LNCAP (cell line): Measurements from ENCODE around the gene TMEM256.

Experiments
- TF ChIP-seq, protein P1 (sequence below): fragments of 450-650 bp; IDR thresholded peaks from 2 replicates; pipeline ENCODE4 v1.5.1; 2017; ENCODE audit warnings: mild to moderate bottlenecking

TMEM256 gene

DNA sequence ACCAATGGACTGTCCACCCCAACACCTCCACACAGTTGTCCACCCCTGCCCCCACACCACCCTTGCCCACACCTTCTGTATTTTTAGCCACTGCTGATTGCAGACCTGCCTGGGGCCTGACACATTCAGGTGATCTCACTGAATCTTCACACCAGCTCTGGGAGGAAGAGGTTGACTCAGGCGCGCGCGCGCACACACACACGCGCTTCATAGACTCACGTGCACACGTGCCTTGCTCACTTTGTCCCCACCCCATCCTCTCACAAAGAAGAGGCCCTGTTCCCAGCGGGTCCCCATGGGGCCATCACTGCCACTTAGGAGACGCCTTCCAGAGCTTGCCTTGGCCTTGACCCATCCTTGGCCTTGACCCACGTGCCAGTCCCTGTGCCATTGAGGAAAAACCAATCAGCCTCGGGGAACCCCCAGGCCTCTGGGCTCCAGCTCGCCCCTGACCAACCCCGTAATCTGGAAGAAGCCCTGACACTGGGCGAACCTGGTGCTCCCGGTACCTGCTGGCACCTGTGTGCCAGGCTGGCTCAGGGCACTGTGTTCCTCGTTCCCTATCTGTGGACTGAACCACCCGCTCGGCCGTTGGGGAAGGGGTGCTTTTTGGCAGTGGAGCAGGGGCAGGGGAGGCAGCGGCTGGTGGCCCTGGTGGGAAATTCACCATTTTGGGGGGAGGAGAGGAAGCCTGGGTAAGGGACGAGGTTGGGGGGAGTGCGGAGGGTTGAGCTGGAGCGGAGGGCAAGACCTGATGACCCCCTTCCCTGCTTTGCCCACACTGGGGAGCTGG lies 6.9 kb upstream of the TMEM256 start:
- TF ChIP-seq, protein P1, sequence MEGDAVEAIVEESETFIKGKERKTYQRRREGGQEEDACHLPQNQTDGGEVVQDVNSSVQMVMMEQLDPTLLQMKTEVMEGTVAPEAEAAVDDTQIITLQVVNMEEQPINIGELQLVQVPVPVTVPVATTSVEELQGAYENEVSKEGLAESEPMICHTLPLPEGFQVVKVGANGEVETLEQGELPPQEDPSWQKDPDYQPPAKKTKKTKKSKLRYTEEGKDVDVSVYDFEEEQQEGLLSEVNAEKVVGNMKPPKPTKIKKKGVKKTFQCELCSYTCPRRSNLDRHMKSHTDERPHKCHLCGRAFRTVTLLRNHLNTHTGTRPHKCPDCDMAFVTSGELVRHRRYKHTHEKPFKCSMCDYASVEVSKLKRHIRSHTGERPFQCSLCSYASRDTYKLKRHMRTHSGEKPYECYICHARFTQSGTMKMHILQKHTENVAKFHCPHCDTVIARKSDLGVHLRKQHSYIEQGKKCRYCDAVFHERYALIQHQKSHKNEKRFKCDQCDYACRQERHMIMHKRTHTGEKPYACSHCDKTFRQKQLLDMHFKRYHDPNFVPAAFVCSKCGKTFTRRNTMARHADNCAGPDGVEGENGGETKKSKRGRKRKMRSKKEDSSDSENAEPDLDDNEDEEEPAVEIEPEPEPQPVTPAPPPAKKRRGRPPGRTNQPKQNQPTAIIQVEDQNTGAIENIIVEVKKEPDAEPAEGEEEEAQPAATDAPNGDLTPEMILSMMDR = no peak

DNA sequence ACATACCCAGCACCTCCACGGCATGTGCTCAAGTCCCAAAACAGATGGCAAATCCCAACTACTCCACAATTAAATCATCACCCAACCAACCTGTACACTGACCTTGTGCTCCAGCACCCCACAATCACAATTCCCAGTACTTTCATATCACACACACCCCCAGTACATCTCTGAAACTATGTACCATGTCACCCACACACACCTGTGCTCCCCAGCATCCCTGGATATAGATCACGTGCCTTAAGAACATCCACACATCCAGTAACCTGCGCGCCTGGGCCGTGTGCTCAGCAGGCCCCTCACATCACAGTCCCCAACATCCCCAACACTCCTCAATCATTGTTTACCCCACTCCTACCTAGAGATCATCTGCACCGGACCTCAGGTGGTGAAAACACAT lies 5.8 kb upstream of the TMEM256 start:
- TF ChIP-seq, protein P1 = no peak

DNA sequence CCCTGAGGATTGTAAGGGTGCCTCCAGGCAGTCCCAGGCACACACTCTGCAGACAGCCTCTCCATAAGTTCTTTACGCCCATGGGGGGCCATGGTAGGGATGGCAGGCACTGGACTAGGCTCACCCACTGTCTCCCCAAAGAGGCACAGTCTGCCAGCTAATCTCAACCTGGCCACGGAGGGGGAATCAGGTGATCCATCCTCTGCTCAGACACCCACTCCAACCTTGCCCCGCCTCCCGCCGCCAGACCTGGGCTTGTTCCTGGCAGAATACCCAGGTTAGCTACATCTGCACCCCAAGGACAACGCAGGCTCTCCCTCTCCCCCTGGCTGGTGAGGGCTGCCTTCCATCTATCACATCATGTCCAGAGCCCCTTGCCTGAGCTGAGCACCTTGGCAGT lies 5.0 kb upstream of the TMEM256 start:
- TF ChIP-seq, protein P1 = no peak

DNA sequence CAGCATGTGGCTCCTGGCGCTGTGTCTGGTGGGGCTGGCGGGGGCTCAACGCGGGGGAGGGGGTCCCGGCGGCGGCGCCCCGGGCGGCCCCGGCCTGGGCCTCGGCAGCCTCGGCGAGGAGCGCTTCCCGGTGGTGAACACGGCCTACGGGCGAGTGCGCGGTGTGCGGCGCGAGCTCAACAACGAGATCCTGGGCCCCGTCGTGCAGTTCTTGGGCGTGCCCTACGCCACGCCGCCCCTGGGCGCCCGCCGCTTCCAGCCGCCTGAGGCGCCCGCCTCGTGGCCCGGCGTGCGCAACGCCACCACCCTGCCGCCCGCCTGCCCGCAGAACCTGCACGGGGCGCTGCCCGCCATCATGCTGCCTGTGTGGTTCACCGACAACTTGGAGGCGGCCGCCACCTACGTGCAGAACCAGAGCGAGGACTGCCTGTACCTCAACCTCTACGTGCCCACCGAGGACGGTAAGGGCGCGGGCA lies 4.4 kb upstream of the TMEM256 start:
- TF ChIP-seq, protein P1 = no peak

DNA sequence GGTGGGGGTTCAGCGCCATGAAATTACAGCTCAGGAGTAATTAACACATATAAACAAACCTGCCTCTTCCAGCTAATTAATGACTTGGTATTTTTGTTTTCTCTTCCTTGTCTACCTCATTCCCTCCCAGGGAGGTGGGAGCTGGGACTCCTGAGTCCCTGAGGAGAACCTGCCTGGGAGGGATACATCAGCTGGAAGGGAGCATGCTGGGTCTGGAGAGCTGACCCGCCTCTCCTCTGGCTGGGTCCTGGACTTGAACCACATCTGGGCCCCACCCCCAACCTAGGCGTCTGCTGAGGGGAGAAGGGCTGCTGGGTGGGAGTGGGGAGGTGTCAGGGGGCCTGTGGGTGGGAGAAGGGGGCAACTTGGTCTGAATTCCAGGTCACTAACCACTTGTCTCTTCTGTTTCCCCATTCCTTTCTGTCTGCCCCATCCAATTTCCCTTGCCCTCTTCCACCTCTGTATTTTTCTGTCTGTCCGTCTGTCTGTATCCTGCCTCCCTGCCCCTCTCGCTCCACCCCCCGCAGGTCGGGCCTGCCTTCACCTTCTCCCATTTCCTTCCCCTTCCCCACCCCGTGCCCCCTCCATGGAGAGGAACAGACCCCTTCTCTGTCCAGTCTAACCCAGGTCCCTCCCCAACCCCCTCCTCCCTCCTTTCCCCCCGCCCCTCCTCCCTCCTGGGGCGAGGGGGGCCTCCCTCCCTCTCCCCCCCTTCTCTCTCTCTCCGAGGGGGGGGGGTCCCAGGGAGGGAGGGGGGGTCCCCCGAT lies 3.8 kb upstream of the TMEM256 start, which contains the start of gene NLGN2:
NLGN2 (plus strand) TSS at position 361 of the 767 bp plus-strand sequence. CDS start 411 bp downstream, outside the sequence.
- TF ChIP-seq, protein P1 = no peak

DNA sequence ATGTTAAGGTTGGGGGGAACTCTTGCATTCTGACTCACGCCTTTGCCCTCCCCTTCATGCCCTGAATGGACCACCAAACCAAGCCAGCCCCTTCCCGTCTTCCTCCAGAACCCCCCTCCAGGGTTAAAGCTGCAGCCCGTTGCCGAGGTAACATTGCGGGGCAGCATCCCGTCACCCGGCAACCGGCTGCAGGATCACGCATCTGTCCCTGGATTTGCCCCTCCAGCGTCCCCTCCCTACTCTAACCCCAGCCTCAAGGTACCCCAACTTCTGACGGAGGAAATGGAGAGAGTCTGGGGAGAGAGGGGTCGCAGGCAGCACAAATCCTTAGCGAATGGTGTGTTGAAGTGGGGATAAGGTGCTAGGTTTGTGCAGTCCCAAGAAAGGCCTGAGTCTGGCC lies 3.2 kb upstream of the TMEM256 start:
- TF ChIP-seq, protein P1 = no peak

DNA sequence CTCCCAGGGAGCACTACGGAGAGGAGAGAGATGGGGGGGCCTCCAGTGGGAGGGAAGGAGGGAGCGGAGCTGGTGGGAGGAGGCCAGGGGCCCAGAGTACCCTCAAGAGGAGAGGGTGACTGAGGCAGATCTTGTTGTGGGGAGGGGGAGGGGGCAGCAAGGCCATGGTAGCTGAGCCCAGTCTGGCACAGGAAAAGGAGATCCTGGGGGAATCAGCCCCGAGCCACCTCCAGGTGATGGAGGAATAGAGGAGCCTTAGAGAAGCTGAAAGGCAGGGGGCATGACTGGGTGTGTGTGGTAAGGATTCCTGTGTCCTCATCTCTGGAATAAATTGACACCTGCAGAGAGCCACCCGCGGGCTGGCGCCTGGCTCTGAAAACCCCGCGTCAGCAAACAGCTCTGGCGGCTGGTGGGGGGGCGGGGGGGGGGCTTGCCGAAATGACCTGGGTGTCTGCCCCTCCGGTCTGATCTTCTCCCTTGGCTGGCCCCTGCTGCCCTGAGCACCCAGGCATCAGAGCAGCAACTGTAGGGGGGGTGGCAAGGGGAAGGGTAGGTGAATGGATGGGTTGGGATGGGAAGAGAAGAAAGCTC lies 2.4 kb upstream of the TMEM256 start:
- TF ChIP-seq, protein P1 = no peak
